NCI-H82 treated with DMSO at 0.1 percent for 48 hours (cell line): ENCODE measurements around the gene CNTN5.
A peak's percentile ranks its signal among the peaks of the same experiment; 100 is the strongest.

Source experiments
- DNase-seq: peaks from one replicate; lab custom pipeline; 2025; ENCODE audit not compliant: unreplicated experiment; lab: John Stamatoyannopoulos, UW

The CNTN5 gene

DNA sequence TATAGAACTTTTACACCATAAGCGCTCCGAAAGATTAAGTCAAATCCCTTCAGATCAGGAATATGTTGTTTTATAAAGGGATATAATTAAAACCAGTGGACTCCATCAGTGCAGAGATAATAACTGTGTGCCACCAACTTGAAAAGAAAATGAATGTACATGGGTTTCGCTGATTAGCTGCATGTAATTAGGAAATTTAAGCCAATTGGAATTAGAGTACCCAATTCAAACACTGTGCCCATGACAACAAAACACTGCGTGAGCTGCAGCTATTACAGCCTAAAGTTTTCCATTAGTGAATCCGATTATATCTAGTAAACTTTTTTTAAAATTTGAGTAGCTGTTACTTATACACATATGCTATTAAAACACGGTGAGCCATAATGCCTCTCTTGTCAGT lies 1274.0 kb downstream of the CNTN5 start:
- DNase-seq = peak; percentile 20

- DNase-seq = no peak
Measured at GRCh38 chr11:100296051-100296679, 1275.4 kb downstream of the CNTN5 start.

DNA sequence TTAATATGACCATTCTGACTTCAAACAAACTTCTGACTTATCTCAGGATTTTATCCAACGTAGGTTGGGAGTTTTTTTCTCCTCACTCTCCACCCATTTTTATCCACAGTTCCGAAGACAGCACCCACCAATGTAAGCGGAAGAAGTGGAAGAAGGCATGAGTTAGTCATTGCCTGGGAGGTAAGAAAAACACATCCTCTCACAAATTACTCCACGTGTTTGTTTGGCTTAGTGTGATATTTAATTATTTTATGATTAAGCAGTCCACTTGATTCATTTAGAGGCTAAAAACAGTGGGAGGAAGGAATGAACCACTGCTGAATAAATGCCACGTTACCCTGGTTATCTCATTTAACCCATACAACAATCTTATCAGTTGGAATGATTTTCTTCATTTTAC lies 1276.8 kb downstream of the CNTN5 start:
- DNase-seq = no peak

DNA sequence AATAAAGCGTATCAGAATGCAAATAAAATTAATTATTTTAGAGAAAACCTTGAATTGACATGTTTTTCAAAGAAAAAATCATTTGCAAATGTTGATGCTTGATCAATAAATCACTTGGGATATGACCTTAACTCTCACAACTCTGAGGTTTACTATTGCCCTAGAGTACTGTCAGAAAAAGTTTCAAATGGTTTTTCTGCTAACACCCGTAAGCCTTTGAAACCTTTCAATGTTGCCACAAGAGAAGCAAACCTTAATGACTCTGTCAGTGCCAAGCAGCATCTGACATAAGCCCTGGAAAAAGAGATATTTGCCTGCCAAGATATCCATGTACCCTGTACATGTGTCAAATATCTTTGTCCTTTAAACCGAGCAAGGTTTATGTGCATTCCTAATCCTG lies 1282.1 kb downstream of the CNTN5 start:
- no peak for DNase-seq

DNA sequence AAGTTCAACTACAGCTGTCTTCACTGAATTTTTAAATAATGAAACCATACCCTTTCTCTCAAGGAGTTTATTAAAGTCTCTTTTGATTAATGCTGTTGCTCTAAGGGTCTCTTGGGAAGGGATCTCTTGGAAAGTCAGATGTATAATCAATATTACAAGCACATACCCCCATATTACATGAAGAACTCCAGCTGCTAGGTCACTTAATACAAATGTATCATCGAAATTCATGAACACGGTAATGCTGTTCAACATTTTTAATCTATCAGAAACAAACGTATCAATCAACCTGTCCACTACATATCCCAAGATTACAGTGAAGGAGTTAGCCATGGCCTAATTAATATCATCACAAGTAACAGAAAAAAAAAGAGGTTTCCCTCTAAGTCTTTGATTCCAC lies 1283.1 kb downstream of the CNTN5 start:
- no peak for DNase-seq

DNA sequence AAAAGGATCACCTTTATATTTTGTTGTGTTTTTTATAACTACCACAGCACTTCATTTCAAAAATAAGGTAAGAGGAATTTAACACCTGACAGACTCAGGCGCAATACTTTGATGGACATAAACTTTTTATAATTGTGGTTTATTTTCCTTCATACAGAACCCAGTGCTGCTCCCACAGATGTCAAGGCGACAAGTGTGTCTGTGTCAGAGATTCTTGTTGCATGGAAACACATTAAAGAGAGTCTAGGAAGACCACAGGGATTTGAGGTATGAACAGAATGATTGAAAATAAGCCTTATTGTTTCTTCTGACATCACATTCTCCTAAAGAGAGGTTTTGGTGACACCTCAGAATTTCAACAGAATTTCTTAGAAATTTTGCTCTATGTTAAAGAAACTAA lies 1287.5 kb downstream of the CNTN5 start:
- no peak for DNase-seq

DNA sequence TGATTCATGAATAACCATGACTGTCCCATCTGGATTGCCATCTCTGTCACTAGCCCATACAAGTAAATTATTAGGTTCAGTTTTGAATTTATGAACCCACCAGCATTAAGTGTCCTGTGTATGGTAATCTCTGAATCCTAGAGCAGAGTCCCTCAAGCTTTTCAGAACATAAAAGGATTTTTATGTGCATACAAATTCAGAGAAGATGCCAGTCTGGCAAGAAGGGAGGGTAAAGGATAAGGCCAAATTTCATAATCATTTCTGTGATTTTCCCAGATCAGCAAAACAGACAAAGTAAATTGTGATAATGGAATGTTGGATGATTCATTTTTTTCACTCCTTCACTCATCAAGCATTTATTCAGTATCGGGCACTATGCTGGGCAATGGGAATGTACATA lies 1295.2 kb downstream of the CNTN5 start:
- no peak for DNase-seq

GRCh38 chr11:100316952-100317351 lies 1296.2 kb downstream of the CNTN5 start:
- DNase-seq = no peak

- no peak for DNase-seq
Measured at GRCh38 chr11:100319691-100320090, 1298.9 kb downstream of the CNTN5 start.

- no peak for DNase-seq
Measured at GRCh38 chr11:100328626-100329340, 1308.0 kb downstream of the CNTN5 start.

GRCh38 chr11:100329352-100329751 lies 1308.6 kb downstream of the CNTN5 start:
- no peak for DNase-seq

- no peak for DNase-seq
Measured at GRCh38 chr11:100336873-100337272, 1316.1 kb downstream of the CNTN5 start.

GRCh38 chr11:100338144-100338840 lies 1317.5 kb downstream of the CNTN5 start:
- no peak for DNase-seq

DNA sequence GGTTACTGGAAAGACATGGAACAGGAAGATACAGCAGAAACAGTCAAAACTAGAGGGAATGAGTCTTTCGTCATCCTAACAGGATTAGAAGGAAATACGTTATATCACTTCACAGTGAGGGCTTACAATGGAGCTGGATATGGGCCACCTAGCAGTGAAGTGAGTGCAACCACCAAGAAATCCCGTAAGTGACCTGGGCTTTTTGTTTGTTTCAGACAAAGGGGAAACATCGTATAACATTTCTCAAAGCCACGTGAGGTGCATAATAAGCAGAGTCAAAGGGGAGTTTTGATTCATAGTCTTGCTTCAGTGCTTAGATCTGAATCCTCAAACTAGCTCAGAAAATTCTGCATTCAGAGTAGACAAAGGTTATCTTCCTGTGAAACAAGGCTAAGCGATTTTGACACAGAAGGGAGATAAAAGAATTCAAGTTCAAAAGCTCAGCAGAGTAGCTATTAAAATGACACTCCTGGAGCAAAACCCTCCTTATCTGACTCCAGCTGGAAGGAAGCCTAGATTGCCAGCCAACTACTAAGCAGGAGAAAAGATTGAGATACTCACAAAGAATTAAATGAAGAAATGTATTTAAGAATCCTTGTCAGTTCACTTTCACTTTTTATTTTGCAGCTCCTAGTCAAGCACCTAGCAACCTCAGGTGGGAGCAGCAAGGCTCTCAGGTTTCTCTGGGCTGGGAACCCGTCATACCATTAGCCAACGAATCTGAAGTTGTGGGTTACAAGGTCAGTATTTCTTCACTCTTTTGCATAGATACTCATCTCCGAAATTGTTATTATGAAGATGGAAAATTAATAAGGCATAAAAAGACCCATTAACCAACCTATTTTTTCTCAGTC lies 1319.9 kb downstream of the CNTN5 start:
- no peak for DNase-seq

DNA sequence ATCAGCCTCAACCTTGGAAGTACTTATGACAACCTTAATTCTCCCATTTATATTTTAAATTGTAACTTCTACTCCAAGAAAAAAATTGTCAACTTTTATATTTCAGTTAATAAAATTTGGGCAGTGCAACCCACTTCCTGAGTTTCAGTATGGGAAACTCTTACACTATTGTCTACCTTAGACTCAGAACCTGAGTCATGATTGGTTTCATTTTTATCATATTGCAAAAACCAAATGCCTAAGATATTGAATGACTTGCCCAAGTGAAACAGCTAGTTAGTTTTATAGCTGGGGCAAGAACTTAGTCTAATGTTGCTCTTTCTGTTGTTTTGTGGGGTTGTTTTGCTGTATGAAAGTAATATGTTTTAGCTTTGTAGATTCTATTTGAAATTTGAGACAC lies 1332.3 kb downstream of the CNTN5 start:
- no peak for DNase-seq

DNA sequence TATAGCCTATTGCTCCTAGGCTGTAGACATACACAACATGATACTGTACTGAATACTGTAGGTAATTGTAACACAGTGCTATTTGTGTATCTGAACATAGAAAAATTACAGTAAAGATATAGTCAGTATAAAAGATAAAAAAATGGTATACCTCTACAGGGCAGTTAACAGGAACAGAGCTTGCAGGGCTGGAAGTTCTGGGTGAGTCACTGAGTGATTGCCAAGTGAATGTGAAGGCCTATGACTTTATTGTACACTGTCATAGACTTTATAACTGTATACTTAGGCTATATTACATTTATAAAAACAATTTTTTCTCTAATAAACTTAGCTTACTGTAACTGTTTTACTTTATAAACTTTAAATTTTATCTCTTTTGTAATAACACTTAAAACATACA lies 1334.0 kb downstream of the CNTN5 start:
- no peak for DNase-seq

DNA sequence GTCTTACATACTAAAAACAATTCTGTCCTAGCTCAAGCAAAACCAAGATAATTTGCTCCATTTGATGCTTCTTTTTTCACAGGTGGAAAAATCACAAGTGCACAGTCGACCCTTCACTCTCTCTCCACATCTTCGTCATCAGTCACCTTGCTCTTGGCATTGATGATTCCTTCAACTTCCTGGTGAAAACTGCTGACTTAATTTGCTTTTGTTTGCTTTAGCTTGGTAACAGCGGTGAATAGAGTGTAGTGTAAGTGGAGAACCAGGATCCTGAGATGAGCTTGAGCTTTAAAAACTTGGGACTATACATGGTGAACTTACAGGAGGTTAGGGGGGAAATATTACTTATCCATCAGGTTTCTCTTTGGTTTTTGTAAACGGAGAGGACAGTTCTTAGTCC lies 1335.3 kb downstream of the CNTN5 start:
- no peak for DNase-seq

DNA sequence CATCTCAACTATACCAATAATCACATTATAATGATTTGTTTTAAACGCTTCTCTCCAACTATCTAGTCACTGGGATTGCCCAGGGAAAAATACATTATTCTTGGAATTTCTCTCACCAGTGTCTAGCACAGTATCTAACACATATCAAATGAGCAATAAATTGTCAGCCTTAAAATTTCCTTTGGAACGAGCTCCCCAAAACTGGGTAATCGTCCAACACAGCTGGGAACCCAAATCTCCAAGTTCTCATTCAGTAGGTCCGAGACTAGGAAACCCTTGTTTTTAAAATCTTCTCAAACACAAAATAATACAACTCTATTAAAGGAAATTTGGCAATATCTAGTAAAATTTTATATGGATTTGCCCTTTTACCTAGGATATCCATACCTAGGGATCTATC lies 1338.5 kb downstream of the CNTN5 start:
- DNase-seq = no peak

DNA sequence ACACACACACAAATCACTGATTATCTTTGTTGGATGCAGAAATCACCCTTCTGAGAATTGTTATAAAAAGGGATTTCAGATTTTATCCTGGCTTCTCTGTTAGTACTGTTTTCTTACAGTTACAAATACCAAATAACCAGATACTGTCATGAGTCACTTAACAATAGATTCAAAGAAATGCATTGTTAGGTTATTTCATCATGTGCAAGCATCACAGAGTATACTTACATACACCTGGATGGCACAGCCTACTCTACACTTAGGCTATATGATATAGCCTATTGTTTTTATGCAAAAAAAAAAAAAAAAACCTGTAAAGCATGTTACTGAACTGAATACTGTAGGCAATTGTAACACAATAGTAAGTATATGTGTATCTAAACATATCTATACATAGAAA lies 1347.1 kb downstream of the CNTN5 start:
- DNase-seq = no peak

GRCh38 chr11:100383357-100383865 lies 1362.7 kb downstream of the CNTN5 start:
- no peak for DNase-seq

DNA sequence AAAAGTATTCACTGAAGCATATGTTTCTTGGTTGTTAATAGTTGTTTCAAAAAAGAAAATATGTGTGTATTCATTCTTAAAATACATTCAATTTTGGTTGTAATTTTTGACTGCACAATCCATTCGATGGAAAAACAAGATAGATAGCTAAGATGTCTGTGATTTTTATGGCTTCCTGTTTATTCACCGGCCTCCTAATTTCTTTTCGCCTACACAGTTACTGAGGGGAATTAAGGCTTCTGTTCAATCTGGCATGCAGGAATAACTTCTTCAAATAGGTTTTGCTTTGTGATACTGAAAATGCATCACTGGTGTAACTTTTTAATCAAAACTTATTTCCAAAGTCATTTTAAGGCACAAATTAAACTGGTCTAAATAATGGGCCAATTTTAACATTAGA lies 1375.5 kb downstream of the CNTN5 start:
- no peak for DNase-seq
